Panc1 (cell line): Measurements from ENCODE around the gene CCK. TPM values are rescaled to one million over a fixed set of nuclear protein-coding genes. Genes with fewer than 3 reads are reported as not detected.

ENCODE experiments used
- ATAC-seq: fragments of 200-7000 bp; cut with Tn5 transposase; 2 replicates; pipeline ENCODE4 v1.9.1; 2020; ENCODE audit warnings: mild to moderate bottlenecking, moderate library complexity
- BruUV-seq: library from RNA; stranded (reverse); fragments of 400-500 nt; replicated peaks from 2 replicates; lab custom pipeline; 2021; lab: Mats Ljungman, UMichigan
- CTCF ChIA-PET: fragments of 300-600 bp; sonication (Branson Sonifier 250); formaldehyde crosslinking; loops from one replicate; lab custom pipeline; 2022; ENCODE audit warnings: antibody characterized with exemption; lab: Charles Lee
- POLR2A ChIA-PET: fragments of 300-600 bp; sonication (Branson Sonifier 250); formaldehyde crosslinking; loops from one replicate; lab custom pipeline; 2022; ENCODE audit warnings: antibody characterized with exemption; lab: Charles Lee
- DNase-seq: peaks from one replicate; pipeline ENCODE4 v3.0.0-alpha.2; 2010; ENCODE audit warnings: low read depth, low spot score
- H3K27ac ChIP-seq: 2 replicates; pipeline ENCODE4 v1.5.1; 2011; ENCODE audit warnings: mild to moderate bottlenecking, low read length, inconsistent platforms
- H3K27me3 ChIP-seq: fragments of 200-500 bp; sonication (Bioruptor generic); 2 replicates; pipeline ENCODE4 v1.6.0; 2014; ENCODE audit warnings: low read length, inconsistent platforms; ENCODE audit not compliant: control insufficient read depth, insufficient read depth
- H3K36me3 ChIP-seq: fragments of 200-500 bp; sonication (Bioruptor generic); 2 replicates; pipeline ENCODE4 v1.5.1; 2014; ENCODE audit warnings: inconsistent platforms, mild to moderate bottlenecking, low read length, moderate library complexity; ENCODE audit not compliant: control insufficient read depth, insufficient read depth
- H3K4me1 ChIP-seq: 2 replicates; pipeline ENCODE4 v1.5.1; 2011; ENCODE audit warnings: inconsistent platforms, mild to moderate bottlenecking, low read length, moderate library complexity; ENCODE audit not compliant: control insufficient read depth, insufficient read depth
- H3K4me3 ChIP-seq, 2 experiments: 2 replicates each; pipeline ENCODE4 v1.5.1; 2011 to 2012; ENCODE audit warnings: low read depth in 2 of 2, low read length in 2 of 2, mild to moderate bottlenecking in 2 of 2, inconsistent platforms in 1 of 2, moderate library complexity in 1 of 2
- H3K9me3 ChIP-seq: fragments of 200-500 bp; sonication (Bioruptor generic); 2 replicates; pipeline ENCODE4 v1.5.1; 2014; ENCODE audit warnings: low read depth, mild to moderate bottlenecking, inconsistent platforms, low read length, moderate library complexity; ENCODE audit not compliant: control insufficient read depth, insufficient read depth
- CTCF ChIP-seq: fragments of 450-650 bp; IDR thresholded peaks from 2 replicates; pipeline ENCODE4 v1.5.1; 2017; ENCODE audit warnings: mild to moderate bottlenecking
- POLR2AphosphoS5 ChIP-seq: IDR thresholded peaks from 2 replicates; pipeline ENCODE4 v1.6.1; 2012; ENCODE audit warnings: mild to moderate bottlenecking, low read depth, low read length, moderate library complexity
- REST ChIP-seq, 2 experiments: IDR thresholded peaks; 2 replicates each; pipeline ENCODE4 v1.6.1; 2011 to 2012; ENCODE audit warnings: low read depth in 2 of 2, control low read depth in 1 of 2, low read length in 1 of 2, mild to moderate bottlenecking in 1 of 2, moderate library complexity in 1 of 2; ENCODE audit not compliant: insufficient read depth in 1 of 2
- SIN3A ChIP-seq: IDR thresholded peaks from 2 replicates; pipeline ENCODE4 v1.6.1; 2012; ENCODE audit warnings: low read depth, mild to moderate bottlenecking, low read length, moderate library complexity, borderline replicate concordance; ENCODE audit not compliant: insufficient read depth
- TCF7L2 ChIP-seq: IDR thresholded peaks from 2 replicates; pipeline ENCODE4 v1.6.1; 2011; ENCODE audit warnings: mild to moderate bottlenecking, low read depth, low read length, inconsistent platforms
- in situ Hi-C: cut with HindIII; loops from 2 replicates; pipeline ENCODE4 v1.10.0; 2016; ENCODE audit warnings: low sequenced_read_pairs, low pct_unique_long_range_greater_than_20kb
- intact Hi-C: fragments of 100-400 bp; cut with micrococcal nuclease; formaldehyde crosslinking; loops from one replicate; pipeline ENCODE4 v1.10.0; 2022; ENCODE audit not compliant: unreplicated experiment
- total RNA-seq: library from RNA; stranded (reverse); gene quantifications from one replicate; pipeline ENCODE4 v1.2.1, GENCODE V29; 2021; ENCODE audit not compliant: unreplicated experiment

Gene CCK
- total RNA-seq, 1 experiment from 2014 or later: not detected

DNA sequence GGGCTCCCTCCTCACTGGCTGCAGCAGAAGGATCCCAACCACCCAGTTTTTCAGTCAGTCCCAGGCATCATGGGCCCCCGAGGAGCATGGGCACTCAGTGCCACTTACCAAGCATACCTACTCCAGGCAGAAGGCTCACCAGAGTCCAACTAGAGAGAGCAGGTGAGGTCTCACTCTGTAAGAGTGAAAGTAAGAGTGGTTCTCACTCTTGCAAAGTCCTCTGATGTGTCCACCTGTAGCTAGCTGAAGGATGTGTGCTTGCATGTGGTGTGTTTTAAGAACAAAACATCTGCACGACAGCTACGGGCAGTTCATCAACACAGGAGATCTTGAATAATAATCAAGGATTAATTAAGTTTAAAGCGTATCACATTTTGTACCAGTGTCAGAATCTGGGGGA, 49.7 kb downstream of the CCK start:
- POLR2A ChIA-PET: no interaction called here
- Histone ChIP-seq H3K36me3 (peaks cover 4% of the 10 kb centered on the region), H3K9me3 (no peaks in the 10 kb centered on the region), H3K27ac (no peak overlapping the region), H3K4me1 (no peaks in the 10 kb centered on the region), H3K27me3 (no peaks in the 10 kb centered on the region), H3K4me3 (no peak overlapping the region)
- BruUV-seq: no TSS peak
- no peak for DNase-seq
- CTCF ChIA-PET: no interaction called here
- intact Hi-C loops (no loop called here), in situ Hi-C loops (no loop called here)
- TF ChIP-seq CTCF (no peak), REST (IDR thresholded peaks at IDR 0.05; ENCODE audit: insufficient read depth in 1 of 2, low read depth in 2 of 2, low read length in 1 of 2) (no peak), SIN3A (no peak), POLR2AphosphoS5 (no peak), TCF7L2 (no peak)
- no peak for ATAC-seq

- CTCF ChIA-PET: no interaction called here
- no TSS peak for BruUV-seq
- H3K27ac ChIP-seq: no peak overlapping the region
These were observed 51.3 kb downstream of the CCK start for GRCh38 chr3:42214565-42215283.

More at GRCh38 chr3:42214565-42215283, 51.3 kb downstream of the CCK start:
- ATAC-seq: no peak
- DNase-seq: no peak
- Histone ChIP-seq H3K27me3 (no peaks in the 10 kb centered on the region), H3K9me3 (no peaks in the 10 kb centered on the region), H3K4me3 (no peak overlapping the region), H3K4me1 (no peaks in the 10 kb centered on the region), H3K36me3 (peaks cover 4% of the 10 kb centered on the region)
- in situ Hi-C loops (no loop called here), intact Hi-C loops (no loop called here)
- TF ChIP-seq TCF7L2 (no peak), POLR2AphosphoS5 (no peak), REST (IDR thresholded peaks at IDR 0.05; ENCODE audit: insufficient read depth in 1 of 2, low read depth in 2 of 2, low read length in 1 of 2) (no peak), SIN3A (no peak), CTCF (no peak)
- POLR2A ChIA-PET: interaction anchor here (0.7 kb wide), 1 partner anchor 173 kb away, joined by 3 read pairs; no protein-coding TSS in a partner anchor
